GM21526 (cell line): Measurements from ENCODE around the gene RTP2.

Experiments
- ATAC-seq: cut with Tn5 transposase; IDR thresholded peaks from one replicate; pipeline ENCODE4 v1.9.1; 2021; ENCODE audit warnings: moderate library complexity; ENCODE audit not compliant: unreplicated experiment, low FRiP score

RTP2 gene

GRCh38 chr3:187739094-187739560 lies 36.8 kb upstream of the RTP2 start:
- ATAC-seq = no peak

GRCh38 chr3:187738331-187739093 lies 36.2 kb upstream of the RTP2 start:
- no peak for ATAC-seq

GRCh38 chr3:187738071-187738330 lies 35.6 kb upstream of the RTP2 start:
- no peak for ATAC-seq

- no peak for ATAC-seq
Observed at GRCh38 chr3:187737368-187738070, 35.2 kb upstream of the RTP2 start.

- no peak for ATAC-seq
Observed at GRCh38 chr3:187737006-187737367, 34.6 kb upstream of the RTP2 start.

GRCh38 chr3:187736418-187736871 lies 34.1 kb upstream of the RTP2 start:
- ATAC-seq = no peak

GRCh38 chr3:187735837-187736236 lies 33.5 kb upstream of the RTP2 start:
- no peak for ATAC-seq

- no peak for ATAC-seq
Observed at GRCh38 chr3:187735383-187735782, 33.0 kb upstream of the RTP2 start.

GRCh38 chr3:187734841-187735240 lies 32.5 kb upstream of the RTP2 start:
- no peak for ATAC-seq

GRCh38 chr3:187733371-187733770 lies 31.0 kb upstream of the RTP2 start:
- ATAC-seq = no peak

GRCh38 chr3:187729598-187729997 lies 27.2 kb upstream of the RTP2 start:
- no peak for ATAC-seq

GRCh38 chr3:187728940-187729583 lies 26.7 kb upstream of the RTP2 start:
- ATAC-seq = no peak

GRCh38 chr3:187728248-187728647 lies 25.9 kb upstream of the RTP2 start:
- ATAC-seq = no peak

GRCh38 chr3:187726564-187726963 lies 24.2 kb upstream of the RTP2 start:
- ATAC-seq = no peak

- no peak for ATAC-seq
Observed at GRCh38 chr3:187725653-187726370, 23.5 kb upstream of the RTP2 start.

GRCh38 chr3:187725224-187725623 lies 22.9 kb upstream of the RTP2 start:
- no peak for ATAC-seq

GRCh38 chr3:187722206-187722612 lies 19.9 kb upstream of the RTP2 start:
- no peak for ATAC-seq

- ATAC-seq = no peak
Observed at GRCh38 chr3:187721055-187721454, 18.7 kb upstream of the RTP2 start.

- no peak for ATAC-seq
Observed at GRCh38 chr3:187720337-187720670, 17.9 kb upstream of the RTP2 start.

- ATAC-seq = no peak
Observed at GRCh38 chr3:187719628-187720336, 17.4 kb upstream of the RTP2 start.

- no peak for ATAC-seq
Observed at GRCh38 chr3:187718802-187719201, 16.4 kb upstream of the RTP2 start.
